OCI-LY7 (cell line): ENCODE data around the gene CALD1.

Experiments used
- EZH2phosphoT487 ChIP-seq: fragments of 200-600 bp; sonication (generic); IDR thresholded peaks from 2 replicates; pipeline ENCODE4 v1.6.1; 2018; ENCODE audit warnings: low read depth, borderline replicate concordance, mild to moderate bottlenecking, mixed run types, antibody characterized with exemption, low read length, moderate library complexity, mixed read lengths
- TF ChIP-seq, protein P1 (sequence below): fragments of 200-600 bp; sonication (generic); conservative IDR thresholded peaks from 2 replicates; pipeline ENCODE4 v1.5.1; 2014; ENCODE audit warnings: mild to moderate bottlenecking, antibody characterized with exemption, low read length, moderate library complexity, mixed read lengths

GRCh38 chr7:134907000-134907399 lies 127.6 kb downstream of the CALD1 start:
- TF ChIP-seq, protein P1, sequence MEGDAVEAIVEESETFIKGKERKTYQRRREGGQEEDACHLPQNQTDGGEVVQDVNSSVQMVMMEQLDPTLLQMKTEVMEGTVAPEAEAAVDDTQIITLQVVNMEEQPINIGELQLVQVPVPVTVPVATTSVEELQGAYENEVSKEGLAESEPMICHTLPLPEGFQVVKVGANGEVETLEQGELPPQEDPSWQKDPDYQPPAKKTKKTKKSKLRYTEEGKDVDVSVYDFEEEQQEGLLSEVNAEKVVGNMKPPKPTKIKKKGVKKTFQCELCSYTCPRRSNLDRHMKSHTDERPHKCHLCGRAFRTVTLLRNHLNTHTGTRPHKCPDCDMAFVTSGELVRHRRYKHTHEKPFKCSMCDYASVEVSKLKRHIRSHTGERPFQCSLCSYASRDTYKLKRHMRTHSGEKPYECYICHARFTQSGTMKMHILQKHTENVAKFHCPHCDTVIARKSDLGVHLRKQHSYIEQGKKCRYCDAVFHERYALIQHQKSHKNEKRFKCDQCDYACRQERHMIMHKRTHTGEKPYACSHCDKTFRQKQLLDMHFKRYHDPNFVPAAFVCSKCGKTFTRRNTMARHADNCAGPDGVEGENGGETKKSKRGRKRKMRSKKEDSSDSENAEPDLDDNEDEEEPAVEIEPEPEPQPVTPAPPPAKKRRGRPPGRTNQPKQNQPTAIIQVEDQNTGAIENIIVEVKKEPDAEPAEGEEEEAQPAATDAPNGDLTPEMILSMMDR = no peak
- no peak for TF ChIP-seq EZH2phosphoT487
